WTC11 (cell line): Measurements from ENCODE around the gene LRRC58.

Experiments
- ZNF121 ChIP-seq: sonication (generic); formaldehyde crosslinking; IDR thresholded peaks from 2 replicates; pipeline ENCODE4 v1.8.0; 2023; ENCODE audit warnings: missing genetic modification reagents
- TF ChIP-seq, protein P1 (sequence below): fragments of 200-600 bp; IDR thresholded peaks from 2 replicates; pipeline ENCODE4 v1.8.0; 2022; ENCODE audit warnings: antibody characterized with exemption
- TF ChIP-seq, protein P2 (sequence below): sonication (generic); formaldehyde crosslinking; IDR thresholded peaks from 2 replicates; pipeline ENCODE4 v1.8.1; 2023; ENCODE audit warnings: mild to moderate bottlenecking, missing genetic modification reagents, moderate library complexity

DNA sequence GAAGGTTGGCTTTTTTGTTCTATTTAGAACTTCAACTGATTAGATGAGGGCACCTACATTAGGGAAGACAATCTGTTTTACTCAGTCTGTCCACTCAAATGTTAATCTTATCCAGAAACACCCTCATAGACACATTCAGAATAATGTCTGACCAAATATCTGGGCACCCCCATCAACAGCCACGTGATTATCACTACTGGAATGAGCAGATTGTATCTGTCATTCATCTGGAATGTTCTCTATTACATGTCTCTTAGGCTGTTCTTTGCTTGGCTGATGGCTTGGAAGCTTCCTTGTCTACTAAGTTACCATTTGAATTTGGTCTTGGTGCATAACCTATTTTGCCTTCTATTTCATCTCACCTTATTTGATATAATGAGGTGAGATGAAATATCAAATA, 15.7 kb upstream of the LRRC58 start:
- TF ChIP-seq, protein P1, sequence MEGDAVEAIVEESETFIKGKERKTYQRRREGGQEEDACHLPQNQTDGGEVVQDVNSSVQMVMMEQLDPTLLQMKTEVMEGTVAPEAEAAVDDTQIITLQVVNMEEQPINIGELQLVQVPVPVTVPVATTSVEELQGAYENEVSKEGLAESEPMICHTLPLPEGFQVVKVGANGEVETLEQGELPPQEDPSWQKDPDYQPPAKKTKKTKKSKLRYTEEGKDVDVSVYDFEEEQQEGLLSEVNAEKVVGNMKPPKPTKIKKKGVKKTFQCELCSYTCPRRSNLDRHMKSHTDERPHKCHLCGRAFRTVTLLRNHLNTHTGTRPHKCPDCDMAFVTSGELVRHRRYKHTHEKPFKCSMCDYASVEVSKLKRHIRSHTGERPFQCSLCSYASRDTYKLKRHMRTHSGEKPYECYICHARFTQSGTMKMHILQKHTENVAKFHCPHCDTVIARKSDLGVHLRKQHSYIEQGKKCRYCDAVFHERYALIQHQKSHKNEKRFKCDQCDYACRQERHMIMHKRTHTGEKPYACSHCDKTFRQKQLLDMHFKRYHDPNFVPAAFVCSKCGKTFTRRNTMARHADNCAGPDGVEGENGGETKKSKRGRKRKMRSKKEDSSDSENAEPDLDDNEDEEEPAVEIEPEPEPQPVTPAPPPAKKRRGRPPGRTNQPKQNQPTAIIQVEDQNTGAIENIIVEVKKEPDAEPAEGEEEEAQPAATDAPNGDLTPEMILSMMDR: no peak
- TF ChIP-seq, protein P2, sequence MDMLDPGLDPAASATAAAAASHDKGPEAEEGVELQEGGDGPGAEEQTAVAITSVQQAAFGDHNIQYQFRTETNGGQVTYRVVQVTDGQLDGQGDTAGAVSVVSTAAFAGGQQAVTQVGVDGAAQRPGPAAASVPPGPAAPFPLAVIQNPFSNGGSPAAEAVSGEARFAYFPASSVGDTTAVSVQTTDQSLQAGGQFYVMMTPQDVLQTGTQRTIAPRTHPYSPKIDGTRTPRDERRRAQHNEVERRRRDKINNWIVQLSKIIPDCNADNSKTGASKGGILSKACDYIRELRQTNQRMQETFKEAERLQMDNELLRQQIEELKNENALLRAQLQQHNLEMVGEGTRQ (CRISPR knock-in tag): no peak
- TF ChIP-seq ZNF121 (CRISPR knock-in tag): no peak
